ENCODE measurements around the gene LDLRAD4. TPM values are rescaled to one million over a fixed set of nuclear protein-coding genes. Genes with fewer than 3 reads are reported as not detected.

The LDLRAD4 gene
- total RNA-seq, 1 experiment from 2014 or later: not detected

DNA sequence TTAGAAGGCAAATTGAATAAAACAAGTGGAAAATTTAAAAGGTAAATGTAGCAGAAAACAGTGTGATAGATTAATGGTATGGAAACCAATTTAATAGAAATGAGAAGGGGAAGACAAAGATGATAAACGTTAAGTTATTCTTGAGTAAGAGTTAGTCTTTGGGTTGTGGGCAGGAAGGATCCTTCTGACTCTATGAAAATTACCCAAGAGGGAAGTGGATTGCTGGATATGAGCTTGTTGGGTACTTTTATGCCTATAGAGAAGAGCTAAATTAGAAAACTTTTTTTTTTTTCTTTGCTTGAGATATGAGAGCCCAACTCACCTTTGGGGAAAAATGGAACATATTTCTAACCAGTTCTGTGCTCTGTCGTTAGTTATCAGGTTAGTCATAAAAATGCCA, 144.0 kb downstream of the LDLRAD4 start:
- intact Hi-C loops (cut with micrococcal nuclease): no loop called here
- POLR2A ChIA-PET (ENCODE audit: unreplicated experiment): no interaction called here

DNA sequence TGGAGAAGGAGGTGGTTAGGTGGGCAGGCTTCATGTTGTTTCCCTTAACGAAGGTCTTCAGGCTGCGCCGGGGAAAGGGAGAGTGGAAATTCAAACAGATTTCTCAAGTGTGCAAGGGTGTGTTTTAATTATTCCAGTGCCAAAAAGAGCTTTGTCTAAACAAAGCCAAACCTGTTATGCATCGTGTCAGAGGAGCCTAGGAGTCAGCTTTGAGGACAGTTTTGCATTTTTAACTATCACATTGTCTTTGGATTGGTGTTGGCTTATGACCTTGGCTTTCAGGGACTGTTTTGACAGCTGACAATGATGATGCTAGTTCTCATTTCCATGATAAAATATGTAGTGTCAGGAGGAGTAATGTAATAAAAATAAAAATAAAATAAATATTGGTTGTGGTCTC, 144.8 kb downstream of the LDLRAD4 start:
- Histone ChIP-seq H3K36me3 (ENCODE audit: low read depth, low read length) (no peaks in the 10 kb centered on the region), H3K79me2 (ENCODE audit: low read length) (no peaks in the 10 kb centered on the region), H3K9ac (ENCODE audit: low read length) (no peak overlapping the region), H3F3A (ENCODE audit: low read length, unreplicated experiment) (no peaks in the 10 kb centered on the region), H3K27ac (ENCODE audit: low read length) (no peak overlapping the region), H2AFZ (ENCODE audit: low read length) (no peak overlapping the region), H3K4me1 (ENCODE audit: insufficient read depth, low read length) (no peaks in the 10 kb centered on the region), H4K20me1 (ENCODE audit: low read length) (no peaks in the 10 kb centered on the region), H3K9me3 (ENCODE audit: low read length) (no peaks in the 10 kb centered on the region), H3K4me2 (ENCODE audit: low read length) (no peak overlapping the region), H3K27me3 (ENCODE audit: low read length) (peaks cover 80% of the 10 kb centered on the region), H3K4me3 (ENCODE audit: low read length) (no peak overlapping the region), H3K9me2 (replicated peaks; ENCODE audit: low read length) (no peaks in the 10 kb centered on the region)
- ChIA-PET CTCF (no interaction called here), POLR2A (ENCODE audit: unreplicated experiment) (no interaction called here)
- intact Hi-C loops (cut with micrococcal nuclease): no loop called here
- DNase-seq (no peak), ATAC-seq (no peak)
- TF ChIP-seq EZH2phosphoT487 (IDR thresholded peaks at IDR 0.05; ENCODE audit: borderline replicate concordance, low read length) (no peak), CTCF (conservative IDR thresholded peaks at IDR 0.05; ENCODE audit: low read depth, low read length) (no peak), EZH2 (IDR thresholded peaks at IDR 0.05; ENCODE audit: low read length, unreplicated experiment) (no peak)
- no TSS peak for BruUV-seq (replicated peaks)

More for the DNA sequence above, 144.0 kb downstream of the LDLRAD4 start:
- Histone ChIP-seq H3K9me2 (replicated peaks; ENCODE audit: low read length) (no peaks in the 10 kb centered on the region), H3K27me3 (ENCODE audit: low read length) (peaks cover 75% of the 10 kb centered on the region), H3K4me2 (ENCODE audit: low read length) (no peak overlapping the region), H3K4me1 (ENCODE audit: insufficient read depth, low read length) (no peaks in the 10 kb centered on the region), H4K20me1 (ENCODE audit: low read length) (no peaks in the 10 kb centered on the region), H3K79me2 (ENCODE audit: low read length) (no peaks in the 10 kb centered on the region), H3K36me3 (ENCODE audit: low read depth, low read length) (no peaks in the 10 kb centered on the region), H3K9ac (ENCODE audit: low read length) (no peak overlapping the region), H3K27ac (ENCODE audit: low read length) (no peak overlapping the region), H2AFZ (ENCODE audit: low read length) (no peak overlapping the region), H3K4me3 (ENCODE audit: low read length) (no peak overlapping the region), H3F3A (ENCODE audit: low read length, unreplicated experiment) (no peaks in the 10 kb centered on the region), H3K9me3 (ENCODE audit: low read length) (no peaks in the 10 kb centered on the region)
- DNase-seq (no peak), ATAC-seq (no peak)
- CTCF ChIA-PET: no interaction called here
- TF ChIP-seq EZH2 (IDR thresholded peaks at IDR 0.05; ENCODE audit: low read length, unreplicated experiment): no peak
- no peak for TF ChIP-seq CTCF (conservative IDR thresholded peaks at IDR 0.05; ENCODE audit: low read depth, low read length)
- no peak for TF ChIP-seq EZH2phosphoT487 (IDR thresholded peaks at IDR 0.05; ENCODE audit: borderline replicate concordance, low read length)
- no TSS peak for BruUV-seq (replicated peaks)

GRCh38 chr18:13364721-13365205, 146.2 kb downstream of the LDLRAD4 start:
- Histone ChIP-seq H3K36me3 (ENCODE audit: low read depth, low read length) (no peaks in the 10 kb centered on the region), H3K4me3 (ENCODE audit: low read length) (no peak overlapping the region), H3K9me3 (ENCODE audit: low read length) (no peaks in the 10 kb centered on the region), H3F3A (ENCODE audit: low read length, unreplicated experiment) (no peaks in the 10 kb centered on the region), H3K4me2 (ENCODE audit: low read length) (no peak overlapping the region), H2AFZ (ENCODE audit: low read length) (no peak overlapping the region), H3K4me1 (ENCODE audit: insufficient read depth, low read length) (no peaks in the 10 kb centered on the region), H3K79me2 (ENCODE audit: low read length) (no peaks in the 10 kb centered on the region), H3K9me2 (replicated peaks; ENCODE audit: low read length) (no peaks in the 10 kb centered on the region), H3K9ac (ENCODE audit: low read length) (no peak overlapping the region), H3K27ac (ENCODE audit: low read length) (no peak overlapping the region), H3K27me3 (ENCODE audit: low read length) (peaks cover 87% of the 10 kb centered on the region), H4K20me1 (ENCODE audit: low read length) (no peaks in the 10 kb centered on the region)
- no peak for ATAC-seq
- POLR2A ChIA-PET (ENCODE audit: unreplicated experiment): no interaction called here
- CTCF ChIA-PET: no interaction called here
- no TSS peak for BruUV-seq (replicated peaks)
- TF ChIP-seq CTCF (conservative IDR thresholded peaks at IDR 0.05; ENCODE audit: low read depth, low read length): no peak
- no peak for TF ChIP-seq EZH2 (IDR thresholded peaks at IDR 0.05; ENCODE audit: low read length, unreplicated experiment)
- TF ChIP-seq EZH2phosphoT487 (IDR thresholded peaks at IDR 0.05; ENCODE audit: borderline replicate concordance, low read length): no peak
- intact Hi-C loops (cut with micrococcal nuclease): no loop called here
- DNase-seq: no peak
